GM12864 (cell line): ENCODE results near the gene BRD1.
"Not testable (repeated sequence)": the region's sequence is repeated elsewhere in the genome, so short reads cannot be mapped to it uniquely, and the experiment has no call there.

ENCODE experiments used
- DNase-seq: peaks from one replicate; pipeline ENCODE4 v3.0.0-alpha.2; 2011; ENCODE audit warnings: low read depth
- H3K4me3 ChIP-seq: 2 replicates; pipeline ENCODE4 v1.5.1; 2011; ENCODE audit warnings: mild to moderate bottlenecking, low read depth, low read length, control low read depth
- TF ChIP-seq, protein P1 (sequence below): IDR thresholded peaks from 2 replicates; pipeline ENCODE4 v1.5.1; 2011; ENCODE audit warnings: low read depth, mild to moderate bottlenecking, moderate library complexity, low read length, control low read depth, inconsistent platforms; ENCODE audit errors: missing control alignments

BRD1 gene

DNA sequence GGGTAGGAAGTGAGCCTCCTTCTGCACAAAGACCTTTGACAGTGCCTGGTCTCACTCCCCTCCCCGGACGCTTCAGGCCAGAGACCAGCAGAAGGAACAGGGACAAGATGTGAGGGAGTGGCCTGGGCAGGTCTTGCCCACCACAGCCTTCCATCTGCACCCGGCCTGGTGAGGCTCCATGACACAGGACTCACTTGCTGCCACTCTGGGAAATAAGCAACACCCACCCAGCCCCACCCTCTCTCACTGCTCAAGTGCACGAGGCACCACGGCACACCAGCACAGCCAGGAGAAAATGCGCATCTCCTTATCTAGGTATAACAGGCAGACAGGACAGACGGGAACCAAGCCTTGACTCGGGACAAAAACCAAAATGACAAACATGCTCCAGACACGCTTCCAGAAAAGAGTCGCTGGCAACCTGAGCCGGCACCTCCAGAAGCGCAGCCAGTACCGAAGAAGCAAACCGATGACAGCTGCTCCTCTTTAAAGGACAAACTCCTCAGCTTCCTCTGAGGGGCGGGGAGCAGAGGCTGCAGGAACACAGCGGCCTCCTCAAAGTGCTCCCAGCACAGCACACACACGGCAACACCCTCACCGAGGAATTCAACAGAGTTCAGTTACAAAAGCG, 41.7 kb downstream of the BRD1 start:
- no peak for DNase-seq
- no peak overlapping the region for H3K4me3 ChIP-seq
- TF ChIP-seq, protein P1, sequence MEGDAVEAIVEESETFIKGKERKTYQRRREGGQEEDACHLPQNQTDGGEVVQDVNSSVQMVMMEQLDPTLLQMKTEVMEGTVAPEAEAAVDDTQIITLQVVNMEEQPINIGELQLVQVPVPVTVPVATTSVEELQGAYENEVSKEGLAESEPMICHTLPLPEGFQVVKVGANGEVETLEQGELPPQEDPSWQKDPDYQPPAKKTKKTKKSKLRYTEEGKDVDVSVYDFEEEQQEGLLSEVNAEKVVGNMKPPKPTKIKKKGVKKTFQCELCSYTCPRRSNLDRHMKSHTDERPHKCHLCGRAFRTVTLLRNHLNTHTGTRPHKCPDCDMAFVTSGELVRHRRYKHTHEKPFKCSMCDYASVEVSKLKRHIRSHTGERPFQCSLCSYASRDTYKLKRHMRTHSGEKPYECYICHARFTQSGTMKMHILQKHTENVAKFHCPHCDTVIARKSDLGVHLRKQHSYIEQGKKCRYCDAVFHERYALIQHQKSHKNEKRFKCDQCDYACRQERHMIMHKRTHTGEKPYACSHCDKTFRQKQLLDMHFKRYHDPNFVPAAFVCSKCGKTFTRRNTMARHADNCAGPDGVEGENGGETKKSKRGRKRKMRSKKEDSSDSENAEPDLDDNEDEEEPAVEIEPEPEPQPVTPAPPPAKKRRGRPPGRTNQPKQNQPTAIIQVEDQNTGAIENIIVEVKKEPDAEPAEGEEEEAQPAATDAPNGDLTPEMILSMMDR, result no peak

DNA sequence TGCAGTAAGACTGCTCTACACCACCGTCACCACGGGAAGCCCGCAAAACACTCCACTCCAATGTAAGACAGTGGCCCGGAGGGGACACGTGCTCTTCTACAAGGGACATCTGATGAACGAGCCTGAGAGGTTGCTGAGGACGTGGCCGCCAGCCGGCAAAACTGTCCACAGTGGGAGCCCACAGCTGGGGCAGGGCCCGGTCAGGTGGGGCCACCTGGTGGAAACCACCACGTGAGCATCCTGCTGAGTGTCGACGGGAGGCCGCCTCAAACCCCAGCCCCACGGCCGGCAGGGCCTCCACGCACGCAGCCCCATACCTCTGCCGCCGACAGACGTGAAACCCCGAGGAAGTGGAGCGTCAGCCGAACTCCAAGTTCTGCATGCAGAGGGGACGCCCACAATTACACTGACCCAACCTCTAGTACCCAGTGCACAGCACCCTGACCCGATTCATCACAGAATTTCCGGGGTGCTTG, 42.6 kb downstream of the BRD1 start:
- DNase-seq, result no peak
- H3K4me3 ChIP-seq, result no peak overlapping the region
- TF ChIP-seq, protein P1, result no peak

DNA sequence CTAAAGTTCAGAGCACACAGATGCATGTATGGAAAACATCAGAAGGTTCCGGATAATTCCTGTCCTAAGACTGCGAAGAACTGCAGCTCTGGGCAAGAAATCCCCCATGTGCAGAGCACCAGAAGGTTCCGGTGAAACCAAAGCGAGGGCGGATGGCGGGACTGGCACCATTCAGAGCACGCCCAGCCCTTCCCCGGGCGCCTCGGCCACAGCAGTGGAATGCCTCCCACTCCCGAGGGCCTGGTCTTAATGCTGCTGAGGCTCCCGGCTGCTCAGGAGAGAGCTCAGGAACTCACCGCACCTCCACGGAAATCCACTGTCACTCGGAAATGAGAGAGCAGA, 43.1 kb downstream of the BRD1 start:
- no peak overlapping the region for H3K4me3 ChIP-seq
- TF ChIP-seq, protein P1, result no peak
- no peak for DNase-seq

GRCh38 chr22:49783926-49784629, 43.6 kb downstream of the BRD1 start:
- DNase-seq, result no peak
- TF ChIP-seq, protein P1, result no peak
- no peak overlapping the region for H3K4me3 ChIP-seq

GRCh38 chr22:49783036-49783746, 44.5 kb downstream of the BRD1 start:
- TF ChIP-seq, protein P1, result no peak
- H3K4me3 ChIP-seq, result no peak overlapping the region
- DNase-seq, result no peak

DNA sequence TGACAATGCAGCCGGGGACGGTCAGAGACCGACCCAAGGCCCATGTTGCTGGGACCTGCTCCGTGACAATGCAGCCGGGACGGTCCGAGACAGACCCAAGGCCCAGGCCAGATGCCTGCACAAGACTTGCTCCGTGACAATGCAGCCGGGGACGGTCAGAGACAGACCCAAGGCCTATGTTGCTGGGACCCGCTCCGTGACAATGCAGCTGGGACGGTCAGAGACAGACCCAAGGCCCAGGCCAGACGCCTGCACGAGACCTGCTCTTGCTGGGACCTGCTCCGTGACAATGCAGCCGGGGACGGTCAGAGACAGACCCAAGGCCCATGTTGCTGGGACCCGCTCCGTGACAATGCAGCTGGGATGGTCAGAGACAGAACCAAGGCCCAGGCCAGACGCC, 45.8 kb downstream of the BRD1 start:
- not testable (repeated sequence) for DNase-seq

DNA sequence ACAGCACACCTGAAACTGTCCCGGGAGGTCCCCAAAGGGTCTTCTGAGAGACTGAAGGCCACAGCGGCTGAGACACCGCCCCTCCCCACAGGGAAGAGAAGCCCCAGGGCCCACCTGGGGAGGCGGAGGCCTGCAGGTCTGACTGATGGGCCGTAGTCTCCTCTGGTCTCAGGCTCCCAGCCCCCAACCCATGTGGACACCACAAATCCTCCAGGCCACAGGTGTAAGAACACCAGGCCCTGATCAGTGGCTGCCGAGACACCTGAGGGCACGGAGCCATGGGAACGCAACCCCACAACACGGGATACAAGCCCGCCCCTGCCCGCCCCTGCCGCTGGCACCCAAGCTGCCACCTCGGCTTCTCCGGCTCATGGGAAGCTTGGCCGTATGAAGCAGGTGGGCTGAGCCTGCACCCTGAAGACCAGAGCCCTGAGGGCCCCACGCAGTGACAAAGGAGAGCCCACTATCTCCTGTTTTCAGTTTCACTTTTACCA, 46.3 kb downstream of the BRD1 start:
- TF ChIP-seq, protein P1, result no peak
- DNase-seq, result no peak
- H3K4me3 ChIP-seq, result no peak overlapping the region

More for the DNA sequence above, 45.8 kb downstream of the BRD1 start:
- not testable (repeated sequence) for H3K4me3 ChIP-seq
